Measurements from ENCODE around the gene GPR65.

The GPR65 gene

DNA sequence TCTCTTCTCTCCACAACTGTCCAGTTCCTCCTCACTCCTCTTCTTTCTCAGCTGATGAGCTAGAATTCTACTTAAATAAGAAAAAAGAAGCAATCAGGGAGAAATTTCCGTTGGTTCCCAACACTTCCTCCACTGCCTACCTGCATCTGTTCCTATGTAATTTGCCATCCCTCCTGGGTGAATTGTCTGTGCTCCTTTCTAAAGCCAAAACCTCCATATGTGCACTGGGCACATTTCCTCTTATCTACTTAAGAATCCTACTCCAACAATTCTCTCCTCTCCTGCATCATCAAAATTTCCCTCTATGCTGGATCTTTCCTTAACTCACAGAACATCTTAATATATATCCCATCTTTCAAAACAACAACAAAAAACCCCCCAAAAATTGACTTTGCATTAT is 35.2 kb downstream of the GPR65 start:
- DNase-seq (ENCODE audit: low spot score) = no peak

DNA sequence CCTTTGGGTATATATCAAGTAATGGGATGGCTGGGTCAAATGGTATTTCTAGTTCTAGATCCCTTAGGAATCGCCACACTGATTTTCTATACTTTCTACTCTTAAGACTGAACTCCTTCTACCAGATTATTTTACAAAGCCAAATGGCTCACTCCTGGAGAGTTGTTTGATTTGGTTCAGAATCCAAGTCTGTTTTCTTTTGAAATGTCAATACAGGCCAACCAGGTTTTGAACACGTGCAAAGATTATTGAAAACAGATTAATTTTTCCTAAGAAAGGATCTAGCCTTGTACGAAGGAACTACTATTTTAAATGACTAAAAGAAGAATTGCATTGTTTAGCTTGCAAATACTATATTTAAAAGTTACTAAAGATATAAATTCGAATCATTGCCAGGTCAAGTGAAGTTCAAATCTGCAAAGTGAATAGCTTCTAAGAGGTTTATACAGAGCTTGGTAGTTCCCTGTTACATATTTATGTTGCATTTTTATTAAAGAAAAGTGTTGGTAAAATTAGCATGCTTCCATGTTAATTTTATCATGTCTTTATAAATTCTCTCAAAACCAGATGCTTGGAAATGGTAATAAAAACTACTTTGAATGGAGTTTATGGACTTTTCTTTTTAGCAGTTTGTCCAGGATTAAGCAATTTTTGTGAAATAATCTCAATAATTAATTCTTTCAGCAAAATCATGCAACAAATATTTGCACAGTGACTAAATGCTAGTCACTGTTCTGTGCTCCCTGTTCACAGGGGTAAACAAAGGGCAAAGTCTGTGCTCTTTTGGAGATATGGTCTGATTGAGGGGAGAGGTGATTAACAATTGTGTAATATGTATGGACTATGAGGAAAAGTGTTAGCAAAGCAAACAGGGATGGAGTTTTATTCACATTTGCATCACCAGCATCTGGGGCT is 38.9 kb downstream of the GPR65 start:
- no peak for DNase-seq (ENCODE audit: low spot score)

DNA sequence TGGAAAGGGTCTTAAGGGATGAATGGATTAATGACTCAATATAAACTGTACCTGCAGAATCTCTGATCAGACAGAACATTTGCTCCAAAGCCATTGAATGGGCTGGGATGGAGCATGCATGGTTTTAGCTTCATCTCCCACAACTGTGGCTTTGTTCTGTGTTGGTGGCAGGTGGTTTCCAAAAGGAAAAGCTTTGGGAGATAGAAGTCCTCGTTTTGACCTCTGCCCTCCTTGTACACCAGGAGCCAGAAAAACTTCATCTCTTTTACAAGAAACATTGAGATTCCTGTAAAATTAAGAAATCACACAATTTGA is 39.5 kb downstream of the GPR65 start:
- no peak for DNase-seq (ENCODE audit: low spot score)

DNA sequence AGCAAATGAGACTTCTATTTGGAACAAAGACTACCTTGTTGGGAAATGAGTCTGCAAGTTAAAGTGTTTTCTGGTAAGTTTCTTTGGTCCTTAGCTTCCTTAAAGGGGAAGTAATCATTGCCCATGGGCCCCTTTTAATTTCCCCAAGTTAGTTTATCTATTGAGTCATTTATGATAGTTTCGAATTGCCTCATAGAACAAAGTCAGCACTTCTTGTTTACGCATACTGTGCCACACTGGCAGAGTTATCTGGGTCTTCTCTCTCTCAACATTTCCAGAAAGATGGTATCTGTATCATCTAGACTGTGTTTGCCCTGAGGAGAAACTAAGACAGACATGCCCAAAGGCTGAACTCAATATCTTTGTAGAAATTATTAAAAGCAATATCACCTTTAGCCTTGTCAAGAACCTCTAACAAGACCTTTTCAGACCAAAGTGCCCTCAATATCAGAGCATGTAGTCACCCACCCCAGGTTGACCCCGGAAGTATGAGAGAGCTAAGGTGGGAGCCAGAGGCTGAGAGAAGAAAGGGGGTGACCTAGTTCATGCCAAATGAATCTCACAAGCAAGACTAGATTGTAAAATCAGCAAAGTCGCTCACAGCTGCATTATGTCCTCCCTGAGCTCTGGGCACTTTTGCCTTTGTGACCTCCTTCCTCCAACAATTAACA is 40.0 kb downstream of the GPR65 start:
- DNase-seq (ENCODE audit: low spot score) = no peak

DNA sequence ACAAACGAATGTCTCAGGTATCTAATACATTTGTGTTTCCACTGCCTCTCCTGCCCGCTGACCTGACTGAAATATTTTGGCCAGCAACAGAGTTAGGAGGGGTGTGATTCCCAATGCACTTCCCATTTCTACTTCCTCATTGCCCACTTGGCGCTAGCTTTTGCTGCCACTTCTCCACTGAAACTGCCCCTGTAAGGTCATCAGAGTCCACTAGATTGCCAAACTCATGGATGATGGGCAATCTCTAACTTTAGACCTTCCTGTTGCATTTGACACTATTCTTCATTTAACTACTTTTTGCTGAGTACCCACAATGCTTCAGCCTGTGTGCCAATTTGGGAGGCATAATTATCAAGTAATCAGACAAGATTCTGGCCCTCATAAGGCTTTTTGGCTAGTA is 40.8 kb downstream of the GPR65 start:
- DNase-seq (ENCODE audit: low spot score) = no peak

DNA sequence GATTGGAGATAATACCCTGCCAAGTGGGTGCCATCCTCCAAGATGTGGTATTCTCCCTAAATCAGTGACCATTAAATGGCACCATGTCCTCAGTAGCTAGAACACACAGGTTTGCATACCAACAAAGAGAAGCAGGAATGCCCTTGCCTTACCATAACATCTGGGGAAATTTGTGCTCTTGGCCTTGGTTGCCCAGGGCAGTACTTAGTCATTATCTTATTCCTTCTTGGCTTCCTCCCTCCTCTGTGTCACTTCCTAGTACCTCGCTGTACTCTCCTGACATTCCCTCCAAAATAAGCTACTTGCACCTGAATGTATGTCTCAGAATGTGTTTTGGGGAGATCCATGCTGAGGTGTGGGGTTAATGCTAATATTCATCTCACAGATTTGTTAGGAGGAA is 43.4 kb downstream of the GPR65 start:
- DNase-seq (ENCODE audit: low spot score) = no peak

DNA sequence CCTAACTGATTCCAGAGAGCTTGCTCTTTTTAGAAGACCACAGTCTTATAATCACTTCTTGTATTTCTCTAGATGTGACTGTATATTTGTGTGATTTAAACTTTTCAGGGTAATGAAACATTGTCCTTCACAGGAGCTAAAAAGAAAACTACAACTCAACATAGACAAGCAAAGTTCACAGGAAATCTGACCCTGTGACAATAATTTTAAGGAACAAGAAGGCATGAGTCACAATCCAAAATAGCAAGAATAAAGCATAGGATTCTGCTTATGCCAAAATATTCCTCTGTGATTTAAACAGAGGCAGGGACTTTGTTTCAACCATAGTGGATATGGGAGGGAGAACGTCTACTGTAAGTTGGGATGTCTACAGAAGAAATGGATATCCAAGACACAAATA is 44.3 kb downstream of the GPR65 start:
- DNase-seq (ENCODE audit: low spot score) = no peak

DNA sequence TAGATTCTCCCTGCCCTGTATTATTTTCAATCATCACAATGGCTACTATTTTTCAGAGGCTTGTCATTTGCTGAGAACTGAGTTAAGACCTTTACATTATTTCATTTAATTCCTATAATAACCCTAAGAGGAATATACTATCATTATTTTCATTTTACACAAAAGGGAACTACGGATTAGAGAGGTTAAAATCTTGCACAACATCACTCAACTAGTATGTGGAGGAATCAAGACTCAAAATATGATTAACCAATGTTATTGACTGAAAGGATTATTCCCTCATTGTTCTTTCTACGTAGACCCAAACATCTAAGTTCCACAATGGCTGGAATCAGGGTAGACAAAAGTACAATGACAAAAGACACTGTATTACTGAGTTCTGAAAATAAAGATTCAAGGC is 45.0 kb downstream of the GPR65 start:
- no peak for DNase-seq (ENCODE audit: low spot score)

DNA sequence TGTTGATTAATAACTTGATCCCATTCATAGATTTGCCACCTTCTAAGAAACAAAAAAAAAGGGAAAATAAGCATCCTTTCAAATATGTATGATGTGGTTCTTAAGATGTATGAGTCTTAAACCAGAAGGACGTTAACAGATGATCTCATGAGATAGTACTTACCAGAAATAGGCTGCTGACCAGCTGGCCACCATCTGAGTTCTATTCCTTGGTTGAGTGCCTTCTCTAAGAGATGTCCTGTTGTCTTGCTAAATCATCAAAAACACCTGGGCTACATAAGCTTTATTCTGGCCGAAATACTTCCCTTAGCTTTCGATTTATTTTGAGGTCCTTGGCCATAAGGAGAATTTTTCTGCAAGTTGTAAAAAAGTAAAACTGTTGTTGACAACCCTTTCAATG is 55.6 kb downstream of the GPR65 start:
- no peak for DNase-seq (ENCODE audit: low spot score)

DNA sequence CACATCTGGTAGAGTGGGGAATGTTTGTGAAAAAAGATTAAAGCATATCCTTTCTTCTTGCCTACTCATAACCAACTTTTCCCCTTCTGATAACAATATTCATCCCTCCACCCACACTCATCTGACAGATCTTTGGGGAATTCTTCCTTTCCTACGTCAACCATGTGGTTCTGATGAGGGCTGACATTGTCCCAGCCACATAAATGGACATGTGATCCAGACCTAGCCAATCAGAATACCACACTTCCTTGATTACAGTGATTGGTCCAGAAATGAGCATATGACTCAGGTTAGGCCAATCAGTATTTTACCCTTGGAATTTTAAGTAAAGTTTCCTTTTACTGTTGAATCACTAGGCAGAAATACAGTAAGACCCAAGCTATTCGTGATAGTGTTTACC is 58.9 kb downstream of the GPR65 start:
- DNase-seq (ENCODE audit: low spot score) = no peak
